ENCODE data around the gene HSPB7.

DNA sequence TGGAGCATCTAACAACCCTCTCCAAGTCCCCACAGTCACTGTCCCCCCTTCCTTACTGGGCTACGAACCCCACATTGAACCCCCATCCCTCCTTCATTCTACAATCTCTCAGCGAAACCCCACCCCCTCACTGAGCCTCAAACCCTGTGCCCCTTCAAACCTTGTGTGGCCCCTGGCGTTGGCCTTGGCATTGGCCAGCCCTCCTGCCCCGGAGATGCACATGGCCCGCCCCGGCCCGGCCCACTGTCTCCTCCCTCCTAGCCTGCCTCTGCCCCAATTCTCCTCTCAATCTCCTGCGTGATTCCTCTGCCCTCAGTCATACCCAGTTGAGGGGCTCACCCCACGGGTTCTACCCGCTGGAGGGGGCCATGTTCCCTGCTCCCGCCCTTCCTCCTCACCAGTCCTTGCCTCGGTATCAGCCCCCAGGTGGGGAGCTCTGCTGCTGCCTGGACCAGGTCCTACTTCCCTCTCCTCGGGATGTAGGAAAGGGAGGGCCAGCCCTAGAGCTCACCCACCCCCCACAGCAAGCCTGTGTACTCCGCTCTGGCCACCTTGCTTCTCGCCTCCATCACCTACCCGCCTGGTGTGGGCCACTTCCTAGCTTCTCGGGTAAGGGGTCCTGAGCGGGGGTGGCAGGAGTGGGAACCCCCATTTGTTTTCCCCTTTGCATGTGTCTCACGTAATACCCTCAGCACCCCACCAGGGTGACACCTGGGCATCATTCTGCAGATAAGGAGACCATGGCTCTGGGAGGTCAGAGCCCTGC lies 10.6 kb upstream of the HSPB7 start:
- TF ChIP-seq, protein P1, sequence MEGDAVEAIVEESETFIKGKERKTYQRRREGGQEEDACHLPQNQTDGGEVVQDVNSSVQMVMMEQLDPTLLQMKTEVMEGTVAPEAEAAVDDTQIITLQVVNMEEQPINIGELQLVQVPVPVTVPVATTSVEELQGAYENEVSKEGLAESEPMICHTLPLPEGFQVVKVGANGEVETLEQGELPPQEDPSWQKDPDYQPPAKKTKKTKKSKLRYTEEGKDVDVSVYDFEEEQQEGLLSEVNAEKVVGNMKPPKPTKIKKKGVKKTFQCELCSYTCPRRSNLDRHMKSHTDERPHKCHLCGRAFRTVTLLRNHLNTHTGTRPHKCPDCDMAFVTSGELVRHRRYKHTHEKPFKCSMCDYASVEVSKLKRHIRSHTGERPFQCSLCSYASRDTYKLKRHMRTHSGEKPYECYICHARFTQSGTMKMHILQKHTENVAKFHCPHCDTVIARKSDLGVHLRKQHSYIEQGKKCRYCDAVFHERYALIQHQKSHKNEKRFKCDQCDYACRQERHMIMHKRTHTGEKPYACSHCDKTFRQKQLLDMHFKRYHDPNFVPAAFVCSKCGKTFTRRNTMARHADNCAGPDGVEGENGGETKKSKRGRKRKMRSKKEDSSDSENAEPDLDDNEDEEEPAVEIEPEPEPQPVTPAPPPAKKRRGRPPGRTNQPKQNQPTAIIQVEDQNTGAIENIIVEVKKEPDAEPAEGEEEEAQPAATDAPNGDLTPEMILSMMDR (IDR thresholded peaks at IDR 0.05) = no peak
- TF ChIP-seq POLR2A (IDR thresholded peaks at IDR 0.05) = no peak

Measured in prostate gland (tissue), 2 donors.